Head of caudate nucleus (tissue), 42 donors: ENCODE results near the gene HCN3.
A peak's percentile ranks its signal among the peaks of the same experiment; 100 is the strongest.
"Not testable (repeated sequence)": the region's sequence is repeated elsewhere in the genome, so short reads cannot be mapped to it uniquely, and the experiment has no call there.

Source experiments
- DNase-seq, 42 donors: peaks; one replicate each; pipeline versions ENCODE4 v3.0.0 to v3.0.0-alpha.2; 2020 to 2021; ENCODE audit warnings: mixed read lengths in 7 of 42
- intact Hi-C: fragments of 100-400 bp; cut with DNase I; formaldehyde crosslinking; loops from one replicate; pipeline ENCODE4 v1.15.0; 2022

Gene HCN3

DNA sequence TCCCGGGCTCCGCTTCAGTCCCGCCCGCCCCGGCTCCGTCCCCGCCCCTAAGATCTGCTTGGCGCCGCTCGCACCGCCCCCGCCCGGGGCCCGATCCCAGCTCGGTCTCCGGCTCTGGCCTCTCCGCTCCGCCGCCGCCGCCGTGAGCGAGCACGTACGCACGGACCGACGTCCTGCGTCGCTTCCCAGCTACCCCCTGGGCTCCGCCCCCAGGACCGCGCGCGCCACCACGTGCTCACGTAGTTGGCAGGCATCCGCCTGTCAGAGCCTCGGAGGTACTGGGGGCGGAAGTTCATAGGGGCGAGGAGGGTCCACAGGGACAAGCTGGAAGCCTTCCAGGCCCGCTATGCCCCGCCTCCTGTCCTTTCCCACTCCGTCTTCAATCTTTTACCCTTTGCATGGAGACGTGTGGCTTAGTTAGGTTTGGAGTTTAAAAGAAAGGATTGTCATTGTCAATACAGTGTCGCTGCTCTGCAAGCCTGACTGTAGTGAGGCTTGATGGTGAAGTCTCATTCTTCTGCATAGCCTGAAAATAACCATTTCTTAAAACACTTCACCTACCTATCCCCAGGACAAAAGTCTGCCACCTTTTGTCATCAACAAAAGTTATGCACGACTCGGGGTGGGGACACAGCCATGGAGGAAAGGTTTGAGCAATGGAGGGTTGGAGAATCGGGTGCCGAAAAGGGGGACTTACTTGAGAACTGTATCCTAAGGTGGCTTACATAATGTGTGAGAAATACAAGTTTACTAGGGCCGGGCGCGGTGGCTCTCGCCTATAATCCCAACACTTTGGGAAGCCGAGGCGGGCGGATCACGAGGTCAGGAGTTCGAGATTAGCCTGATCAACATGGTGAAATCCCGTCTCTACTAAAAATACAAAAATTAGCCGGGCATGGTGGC is 3.7 kb upstream of the HCN3 start, which contains the start of gene CLK2:
Gene CLK2, minus strand, starts transcription at position 162 of the 903 bp plus-strand sequence. CDS start 2,527 bp downstream, outside the sequence.
- intact Hi-C loops, result no loop called here

DNA sequence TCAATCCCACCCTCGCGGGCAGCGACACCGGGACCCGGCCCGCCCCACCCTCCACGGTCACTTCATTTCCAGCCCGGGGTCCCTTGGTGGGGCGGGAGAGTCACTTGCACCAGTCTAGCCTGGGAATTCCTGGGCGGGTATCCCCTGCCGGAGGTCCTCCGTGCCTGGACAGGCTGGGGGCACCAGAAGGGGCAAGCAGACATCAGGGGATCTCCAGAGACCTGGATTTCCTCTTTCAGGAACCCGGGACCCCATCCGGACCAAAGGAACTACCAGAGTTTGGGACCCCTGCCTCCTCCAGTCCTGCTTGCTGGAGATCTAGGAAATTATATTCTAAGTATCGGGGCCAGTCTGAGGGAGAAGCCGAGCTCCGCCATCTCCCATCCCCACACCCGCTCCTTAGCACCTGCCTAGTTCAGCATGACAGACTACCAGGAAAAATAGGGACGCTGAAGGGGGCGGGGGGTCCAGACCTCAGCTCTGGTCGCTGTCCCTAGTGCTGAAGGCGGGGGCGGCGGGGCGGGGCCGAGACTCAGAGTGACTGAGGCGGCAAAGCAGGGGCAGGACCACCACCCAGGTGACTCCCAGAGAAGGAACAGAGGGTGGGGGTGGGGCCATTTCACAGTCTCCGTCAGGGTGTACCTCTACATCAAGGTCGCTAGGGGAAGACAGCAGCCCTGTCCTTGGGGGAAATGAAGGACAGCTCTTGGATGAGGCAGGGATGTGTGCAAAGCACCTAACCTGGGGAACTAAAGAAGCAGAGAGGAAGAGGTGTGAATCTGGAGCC is 832 bp downstream of the HCN3 start:
- intact Hi-C loops, result loop anchor here (5.0 kb wide), 1 partner anchor 44 kb away; the partner anchor contains the start of gene RUSC1
- DNase-seq, result peak in 40 of 42 donors; percentile 15 to 79 (median 48)

More for the DNA sequence above, 3.7 kb upstream of the HCN3 start, which contains the start of gene CLK2:
- peak; percentile 85 to 98 (median 97) for DNase-seq

DNA sequence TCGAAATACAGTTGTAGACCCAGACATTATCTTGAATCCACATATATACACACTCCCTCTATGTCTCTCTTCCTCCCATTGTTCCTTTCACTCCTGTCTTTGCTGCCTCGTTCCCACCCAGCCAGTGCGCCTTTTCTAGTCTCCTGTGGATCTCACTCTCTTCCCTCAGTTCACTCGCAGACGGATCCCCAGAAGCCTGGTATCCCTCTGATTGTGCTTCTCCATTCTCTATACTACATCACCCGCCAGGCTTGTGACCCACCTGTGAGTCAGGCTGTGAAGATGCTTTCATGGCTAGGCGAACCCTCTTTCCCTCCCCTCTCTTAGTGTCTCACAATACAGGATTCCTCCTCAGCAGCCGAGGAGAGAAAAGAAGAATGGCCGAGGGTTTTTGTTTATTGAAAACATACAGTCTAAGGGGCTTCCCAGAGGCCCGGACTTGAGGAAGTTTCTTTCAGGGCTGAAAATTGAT is 1.5 kb downstream of the HCN3 start:
- peak in 15 of 42 donors; percentile 3 to 49 (median 18) for DNase-seq
- intact Hi-C loops, result loop anchor here (5.0 kb wide), 1 partner anchor 44 kb away; the partner anchor contains the start of gene RUSC1

DNA sequence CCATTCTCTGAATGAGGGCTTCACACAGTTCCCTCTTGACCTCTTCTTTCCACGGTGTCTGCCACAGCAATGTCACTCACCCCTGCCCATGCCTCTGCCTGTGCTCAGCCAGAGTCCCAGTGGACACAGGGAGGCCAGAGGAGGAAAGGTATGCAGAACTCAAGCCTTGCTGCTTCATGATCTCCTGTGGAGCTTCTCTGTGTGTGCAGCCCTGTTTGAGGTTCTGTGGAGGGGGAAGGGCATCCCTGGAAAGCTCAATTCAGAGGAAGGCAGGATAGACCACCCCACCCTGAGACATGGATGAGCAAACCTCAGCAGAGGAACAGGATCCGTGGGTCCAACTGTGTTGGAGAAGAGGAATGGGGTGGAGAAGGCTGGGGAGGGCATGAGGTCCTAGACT is 2.0 kb downstream of the HCN3 start:
- peak in 3 of 42 donors; percentile 8 to 34 (median 9) for DNase-seq

GRCh38 chr1:155282488-155283091 is 5.3 kb downstream of the HCN3 start:
- no peak for DNase-seq
- intact Hi-C loops, result no loop called here

More for the DNA sequence above, 2.0 kb downstream of the HCN3 start:
- intact Hi-C loops, result loop anchor here (5.0 kb wide), 1 partner anchor 43 kb away; the partner anchor contains the start of gene RUSC1

DNA sequence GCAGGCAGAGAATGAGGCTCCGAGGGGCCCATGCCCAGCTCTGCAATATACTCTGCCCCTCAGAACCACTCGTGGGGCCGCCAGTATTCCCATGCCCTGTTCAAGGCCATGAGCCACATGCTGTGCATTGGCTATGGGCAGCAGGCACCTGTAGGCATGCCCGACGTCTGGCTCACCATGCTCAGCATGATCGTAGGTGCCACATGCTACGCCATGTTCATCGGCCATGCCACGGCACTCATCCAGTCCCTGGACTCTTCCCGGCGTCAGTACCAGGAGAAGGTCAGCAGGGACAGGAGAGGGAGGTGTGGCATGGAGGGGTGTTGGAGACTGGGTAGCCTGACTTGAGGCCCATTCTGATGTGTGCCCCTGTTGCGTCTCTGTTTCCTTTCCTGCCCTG is 7.2 kb downstream of the HCN3 start:
- intact Hi-C loops, result no loop called here
- no peak for DNase-seq

GRCh38 chr1:155285063-155285462 is 7.8 kb downstream of the HCN3 start:
- DNase-seq, result no peak

GRCh38 chr1:155285631-155286044 is 8.4 kb downstream of the HCN3 start:
- intact Hi-C loops, result no loop called here
- no peak for DNase-seq

More at GRCh38 chr1:155285063-155285462, 7.8 kb downstream of the HCN3 start:
- intact Hi-C loops, result no loop called here

GRCh38 chr1:155286544-155286943 is 9.3 kb downstream of the HCN3 start:
- no peak for DNase-seq
- intact Hi-C loops, result no loop called here

- no peak for DNase-seq
- intact Hi-C loops, result no loop called here
Measured at GRCh38 chr1:155287987-155288543, 10.8 kb downstream of the HCN3 start.

- intact Hi-C loops, DNase-seq: not testable (repeated sequence)
Measured at GRCh38 chr1:155291006-155291405, 13.7 kb downstream of the HCN3 start.

GRCh38 chr1:155293086-155293749 is 16.0 kb downstream of the HCN3 start:
- no peak for DNase-seq
- intact Hi-C loops, result no loop called here

- intact Hi-C loops, result no loop called here
- DNase-seq, result no peak
Measured at GRCh38 chr1:155294520-155295182, 17.4 kb downstream of the HCN3 start.

GRCh38 chr1:155295183-155295941 is 18.1 kb downstream of the HCN3 start:
- no peak for DNase-seq
- intact Hi-C loops, result no loop called here

GRCh38 chr1:155295942-155296267 is 18.6 kb downstream of the HCN3 start:
- DNase-seq, result no peak
- intact Hi-C loops, result no loop called here

DNA sequence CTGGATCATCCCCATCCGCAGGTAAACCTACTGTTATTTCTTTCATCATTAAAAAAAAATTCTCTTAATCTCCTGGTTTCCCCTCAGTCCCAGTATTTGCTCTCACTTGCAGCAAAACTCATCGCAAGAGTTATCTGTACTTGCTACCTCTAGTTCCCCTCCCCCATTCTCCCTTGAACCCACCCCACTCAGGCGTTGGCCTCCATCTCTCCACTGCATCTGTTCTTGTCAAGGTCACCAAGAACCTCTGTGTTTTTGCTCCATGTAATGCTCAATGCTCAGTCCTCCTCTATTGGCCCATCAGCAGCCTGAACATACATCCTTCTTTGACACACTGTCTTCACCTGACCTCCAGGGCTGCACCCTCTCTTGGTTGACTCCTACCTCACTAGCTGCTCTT is 19.4 kb downstream of the HCN3 start:
- no peak for DNase-seq
- intact Hi-C loops, result no loop called here

- no peak for DNase-seq
- intact Hi-C loops, result no loop called here
Measured at GRCh38 chr1:155297384-155297783, 20.1 kb downstream of the HCN3 start.
